ENCODE data around the gene ANKUB1. TPM values are rescaled to one million over a fixed set of nuclear protein-coding genes. Genes with fewer than 3 reads are reported as not detected.
A peak's percentile ranks its signal among the peaks of the same experiment; 100 is the strongest.

ANKUB1 gene
- total RNA-seq, 1 donor from 2014 or later: not detected

GRCh38 chr3:149763565-149764195 is 28.7 kb downstream of the ANKUB1 start:
- peak; percentile 19 for DNase-seq (ENCODE audit: low read depth)

- DNase-seq (ENCODE audit: low read depth): no peak
These were observed 38.6 kb downstream of the ANKUB1 start for GRCh38 chr3:149753717-149754116.

- no peak for DNase-seq (ENCODE audit: low read depth)
These were observed 39.6 kb downstream of the ANKUB1 start for GRCh38 chr3:149752788-149753136.

DNA sequence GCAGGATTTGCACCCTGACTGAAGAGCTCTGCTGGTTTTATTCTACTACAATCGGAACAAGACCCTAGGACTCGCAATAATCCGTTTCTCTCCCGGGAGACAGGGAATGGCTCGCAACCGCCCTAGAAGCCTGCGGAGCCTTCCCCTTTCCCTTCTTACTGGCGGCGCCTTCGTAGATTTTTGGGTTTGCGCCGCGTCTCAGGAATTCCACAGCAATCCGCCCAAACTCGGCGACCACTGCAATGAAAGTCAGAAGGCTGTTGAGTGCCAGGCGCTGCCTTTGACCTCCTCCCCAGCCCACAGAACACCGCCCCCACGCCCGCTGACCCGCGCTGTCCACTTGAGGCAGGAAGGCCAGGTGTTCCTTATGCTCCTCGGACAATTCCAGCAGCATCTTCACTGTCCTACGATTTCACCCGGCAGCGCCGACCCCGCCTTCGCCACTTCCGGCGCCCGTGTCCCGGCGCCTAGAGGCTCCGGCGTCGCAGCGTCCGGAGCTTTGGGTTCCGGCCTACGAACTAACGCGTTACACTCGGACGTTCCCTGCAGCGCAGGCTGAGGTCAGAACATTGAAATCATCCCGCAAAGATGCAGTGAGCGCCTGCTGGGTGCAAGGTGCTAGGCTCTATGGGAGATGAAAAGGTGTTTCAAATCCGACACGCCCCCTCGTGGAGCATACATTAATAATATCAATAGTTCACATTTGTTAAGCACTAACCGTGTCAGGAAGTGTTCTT is 40.1 kb downstream of the ANKUB1 start, which contains the start of gene COMMD2:
TSS of gene COMMD2 (minus strand) at position 439 of the 737 bp plus-strand sequence. CDS start at position 394, 45 bp downstream.
- peak; percentile 75 for DNase-seq (ENCODE audit: low read depth)

GRCh38 chr3:149751551-149751950 is 40.8 kb downstream of the ANKUB1 start:
- peak; percentile 9 for DNase-seq (ENCODE audit: low read depth)

GRCh38 chr3:149744606-149745005 is 47.7 kb downstream of the ANKUB1 start:
- DNase-seq (ENCODE audit: low read depth): no peak

- DNase-seq (ENCODE audit: low read depth): no peak
These were observed 48.2 kb downstream of the ANKUB1 start for GRCh38 chr3:149744151-149744550.

DNA sequence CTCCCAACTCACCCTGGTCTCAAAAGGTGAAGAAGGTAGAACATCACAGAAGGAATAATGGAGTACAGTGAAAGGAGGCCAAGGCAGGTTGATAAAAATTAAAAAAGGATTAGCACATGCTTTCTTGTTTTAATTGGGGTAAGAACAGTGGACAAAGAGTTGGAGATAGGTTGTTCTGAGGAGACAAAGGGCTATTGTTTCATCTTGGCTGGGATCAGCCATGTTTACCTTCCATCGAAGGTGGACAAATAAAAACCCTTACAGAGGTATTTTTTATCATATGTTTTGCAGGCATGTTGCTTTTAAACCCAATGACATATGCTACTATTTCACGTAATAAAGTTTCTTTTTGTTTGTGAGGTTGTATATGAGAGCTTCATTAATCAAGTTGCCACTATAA is 53.0 kb downstream of the ANKUB1 start:
- no peak for DNase-seq (ENCODE audit: low read depth)

- DNase-seq (ENCODE audit: low read depth): no peak
These were observed 53.5 kb downstream of the ANKUB1 start for GRCh38 chr3:149738876-149739275.

GRCh38 chr3:149736953-149737205 is 55.5 kb downstream of the ANKUB1 start:
- DNase-seq (ENCODE audit: low read depth): no peak

- DNase-seq (ENCODE audit: low read depth): peak; percentile 98
These were observed 56.0 kb downstream of the ANKUB1 start for GRCh38 chr3:149736175-149736952.

DNA sequence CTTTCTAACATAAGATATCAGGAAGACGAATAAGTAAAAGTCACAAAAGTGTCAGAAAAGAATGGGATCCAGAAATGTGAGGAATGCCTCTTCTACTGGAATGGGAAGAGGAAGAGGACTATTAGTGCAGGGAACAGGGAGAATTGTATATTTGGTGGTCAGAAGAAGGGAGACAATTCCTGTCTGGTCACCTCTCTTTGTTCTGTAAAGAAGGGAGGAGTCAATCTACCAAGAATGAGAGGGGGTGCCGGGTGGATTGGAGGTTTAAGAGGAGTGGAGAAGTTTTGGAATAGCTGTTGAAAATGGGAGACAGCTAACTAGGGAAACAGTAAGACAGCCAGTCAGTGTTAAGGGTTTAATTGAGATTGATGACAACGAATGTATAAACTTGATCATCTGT is 60.1 kb downstream of the ANKUB1 start:
- no peak for DNase-seq (ENCODE audit: low read depth)

DNA sequence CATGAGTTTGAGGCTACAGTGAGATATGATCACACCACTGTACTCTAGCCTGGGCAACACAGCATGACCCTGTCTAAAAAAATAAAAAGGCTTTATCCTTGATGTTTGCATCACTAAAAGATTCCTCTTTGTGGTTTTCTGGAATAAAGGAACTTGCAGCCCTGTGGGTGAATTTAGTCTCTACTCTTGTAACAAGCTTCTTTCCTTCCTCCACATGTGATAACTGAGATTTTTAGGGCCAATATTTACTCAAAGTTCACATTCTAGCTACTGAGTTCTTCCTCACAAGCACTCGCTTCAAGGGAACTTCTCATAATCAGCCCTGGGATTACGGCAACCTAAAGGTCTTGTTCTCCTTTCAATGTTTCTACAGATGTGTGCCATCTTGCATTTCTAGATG is 64.7 kb downstream of the ANKUB1 start:
- DNase-seq (ENCODE audit: low read depth): no peak

DNA sequence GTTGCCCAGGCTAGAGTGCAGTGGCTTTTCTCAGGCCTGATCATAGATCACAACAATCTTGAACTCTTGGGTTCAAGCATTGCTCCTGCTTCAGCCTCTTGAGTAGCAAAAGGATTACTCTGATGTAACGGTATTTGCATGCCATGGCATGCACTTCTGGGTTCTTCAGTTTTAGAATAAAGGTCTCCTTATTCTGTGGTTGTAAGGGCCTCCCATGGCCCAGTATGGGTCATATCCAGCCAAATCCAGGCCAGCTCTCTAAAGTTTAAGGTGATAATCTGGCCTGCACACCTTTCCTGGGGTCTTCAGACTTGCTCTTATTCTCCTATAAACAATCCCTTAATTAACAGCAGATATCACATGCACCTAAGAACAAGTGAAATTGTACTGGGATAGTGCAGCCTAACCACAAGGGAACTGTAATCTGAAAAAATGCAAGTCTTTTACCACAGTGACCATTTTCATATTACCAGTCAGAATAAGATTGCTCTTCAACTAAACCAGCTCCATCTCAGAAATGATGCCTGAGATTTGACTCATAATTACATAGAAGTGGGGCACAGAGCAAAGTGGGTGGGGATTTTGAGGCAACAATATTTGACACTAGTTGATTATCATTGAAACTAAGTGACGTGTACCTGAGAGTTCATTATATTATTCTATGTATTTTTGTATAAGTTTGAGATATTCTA is 65.5 kb downstream of the ANKUB1 start:
- DNase-seq (ENCODE audit: low read depth): no peak

DNA sequence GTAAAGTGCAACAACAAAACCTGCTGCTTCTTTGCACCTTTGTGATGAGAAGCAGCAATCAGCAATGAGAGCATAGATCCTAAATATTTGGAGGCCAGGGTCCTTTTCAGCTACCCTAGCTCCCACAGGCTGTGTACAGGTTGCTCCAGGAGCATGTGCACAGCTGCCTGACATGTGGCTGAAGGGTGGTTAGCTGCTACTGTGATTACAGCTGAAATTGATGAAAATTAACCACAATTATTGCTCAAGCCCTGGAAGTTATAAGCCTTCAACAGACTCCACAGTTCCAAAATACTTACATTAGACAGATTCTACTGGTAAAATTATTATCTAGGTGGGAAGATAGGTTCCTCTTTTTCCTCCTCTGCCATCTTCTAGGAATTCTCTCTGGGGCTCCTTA is 68.6 kb downstream of the ANKUB1 start:
- DNase-seq (ENCODE audit: low read depth): no peak

DNA sequence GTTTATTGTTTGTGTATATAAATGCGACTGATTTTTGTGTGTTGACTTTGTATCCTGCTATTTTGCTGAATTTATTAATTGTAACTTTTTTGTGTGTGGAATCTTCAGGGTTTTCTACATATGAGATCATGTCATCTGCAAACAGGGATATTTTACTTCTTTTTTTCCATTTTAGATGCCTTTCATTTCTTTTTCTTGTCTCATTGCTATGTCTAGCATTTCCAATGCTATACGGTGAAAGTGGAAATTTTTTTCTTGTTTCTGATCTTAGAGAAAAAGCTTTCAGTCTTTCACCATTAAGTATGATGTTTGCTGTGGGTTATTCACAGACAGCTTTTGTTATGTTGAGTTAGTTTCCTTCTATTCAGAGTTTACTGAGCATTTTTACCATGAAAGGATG is 71.4 kb downstream of the ANKUB1 start:
- no peak for DNase-seq (ENCODE audit: low read depth)

- DNase-seq (ENCODE audit: low read depth): peak; percentile 77
These were observed 74.8 kb downstream of the ANKUB1 start for GRCh38 chr3:149717391-149718056.

- no peak for DNase-seq (ENCODE audit: low read depth)
These were observed 75.4 kb downstream of the ANKUB1 start for GRCh38 chr3:149716984-149717383.

DNA sequence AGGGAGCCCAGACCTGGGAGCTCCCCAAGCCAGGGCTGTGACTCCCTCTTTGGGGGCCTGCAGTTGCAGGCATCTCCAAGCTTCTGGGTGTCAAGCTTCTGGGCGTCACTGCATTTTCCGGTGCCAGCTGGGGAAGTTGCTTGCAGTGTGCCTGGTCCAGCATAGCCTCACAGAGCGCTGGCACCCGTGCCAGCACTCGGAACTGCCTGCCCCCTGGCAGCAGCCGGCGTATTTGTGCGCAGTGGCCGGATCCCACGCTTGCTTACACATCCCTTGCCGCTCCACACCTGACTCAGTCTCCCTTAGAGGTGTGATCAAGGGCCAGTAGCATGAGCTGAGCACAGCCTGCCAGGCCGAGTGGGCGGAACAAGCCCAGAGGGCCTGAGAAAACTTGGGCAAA is 77.1 kb downstream of the ANKUB1 start:
- no peak for DNase-seq (ENCODE audit: low read depth)

- DNase-seq (ENCODE audit: low read depth): no peak
These were observed 78.4 kb downstream of the ANKUB1 start for GRCh38 chr3:149713730-149714654.
